Measurements from ENCODE around the gene UGP2. TPM values are rescaled to one million over a fixed set of nuclear protein-coding genes. Genes with fewer than 3 reads are reported as not detected.
A peak's percentile ranks its signal among the peaks of the same experiment; 100 is the strongest.

The UGP2 gene
- total and polyA plus RNA-seq, 2 experiments from 2014 or later: 183 to 327 TPM

- peaks cover 35% of the 10 kb centered on the region for H3K36me3 ChIP-seq
Observed at GRCh38 chr2:63880625-63881024, 38.9 kb downstream of the UGP2 start.

GRCh38 chr2:63881205-63881604 lies 39.5 kb downstream of the UGP2 start:
- H3K4me1 ChIP-seq (ENCODE audit: low read depth): peaks cover 7% of the 10 kb centered on the region
- TF ChIP-seq, protein P1, sequence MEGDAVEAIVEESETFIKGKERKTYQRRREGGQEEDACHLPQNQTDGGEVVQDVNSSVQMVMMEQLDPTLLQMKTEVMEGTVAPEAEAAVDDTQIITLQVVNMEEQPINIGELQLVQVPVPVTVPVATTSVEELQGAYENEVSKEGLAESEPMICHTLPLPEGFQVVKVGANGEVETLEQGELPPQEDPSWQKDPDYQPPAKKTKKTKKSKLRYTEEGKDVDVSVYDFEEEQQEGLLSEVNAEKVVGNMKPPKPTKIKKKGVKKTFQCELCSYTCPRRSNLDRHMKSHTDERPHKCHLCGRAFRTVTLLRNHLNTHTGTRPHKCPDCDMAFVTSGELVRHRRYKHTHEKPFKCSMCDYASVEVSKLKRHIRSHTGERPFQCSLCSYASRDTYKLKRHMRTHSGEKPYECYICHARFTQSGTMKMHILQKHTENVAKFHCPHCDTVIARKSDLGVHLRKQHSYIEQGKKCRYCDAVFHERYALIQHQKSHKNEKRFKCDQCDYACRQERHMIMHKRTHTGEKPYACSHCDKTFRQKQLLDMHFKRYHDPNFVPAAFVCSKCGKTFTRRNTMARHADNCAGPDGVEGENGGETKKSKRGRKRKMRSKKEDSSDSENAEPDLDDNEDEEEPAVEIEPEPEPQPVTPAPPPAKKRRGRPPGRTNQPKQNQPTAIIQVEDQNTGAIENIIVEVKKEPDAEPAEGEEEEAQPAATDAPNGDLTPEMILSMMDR (IDR thresholded peaks at IDR 0.05; ENCODE audit: low read depth, low read length): no peak
- no peaks in the 10 kb centered on the region for H3K27me3 ChIP-seq
- H3K9me3 ChIP-seq (ENCODE audit: low read depth): no peaks in the 10 kb centered on the region
- H3K4me3 ChIP-seq: no peak overlapping the region
- H3K27ac ChIP-seq: peak overlapping the region; percentile 38
- DNase-seq (ENCODE audit: low read depth in 1 of 2, low spot score in 1 of 2): no peak
- peaks cover 41% of the 10 kb centered on the region for H3K36me3 ChIP-seq

More at GRCh38 chr2:63880625-63881024, 38.9 kb downstream of the UGP2 start:
- H3K4me3 ChIP-seq: no peak overlapping the region
- H3K4me1 ChIP-seq (ENCODE audit: low read depth): peaks cover 13% of the 10 kb centered on the region
- H3K27ac ChIP-seq: peak overlapping the region; percentile 38
- H3K9me3 ChIP-seq (ENCODE audit: low read depth): no peaks in the 10 kb centered on the region
- no peaks in the 10 kb centered on the region for H3K27me3 ChIP-seq
- TF ChIP-seq, protein P1 (IDR thresholded peaks at IDR 0.05; ENCODE audit: low read depth, low read length): no peak
- no peak for DNase-seq (ENCODE audit: low read depth in 1 of 2, low spot score in 1 of 2)

DNA sequence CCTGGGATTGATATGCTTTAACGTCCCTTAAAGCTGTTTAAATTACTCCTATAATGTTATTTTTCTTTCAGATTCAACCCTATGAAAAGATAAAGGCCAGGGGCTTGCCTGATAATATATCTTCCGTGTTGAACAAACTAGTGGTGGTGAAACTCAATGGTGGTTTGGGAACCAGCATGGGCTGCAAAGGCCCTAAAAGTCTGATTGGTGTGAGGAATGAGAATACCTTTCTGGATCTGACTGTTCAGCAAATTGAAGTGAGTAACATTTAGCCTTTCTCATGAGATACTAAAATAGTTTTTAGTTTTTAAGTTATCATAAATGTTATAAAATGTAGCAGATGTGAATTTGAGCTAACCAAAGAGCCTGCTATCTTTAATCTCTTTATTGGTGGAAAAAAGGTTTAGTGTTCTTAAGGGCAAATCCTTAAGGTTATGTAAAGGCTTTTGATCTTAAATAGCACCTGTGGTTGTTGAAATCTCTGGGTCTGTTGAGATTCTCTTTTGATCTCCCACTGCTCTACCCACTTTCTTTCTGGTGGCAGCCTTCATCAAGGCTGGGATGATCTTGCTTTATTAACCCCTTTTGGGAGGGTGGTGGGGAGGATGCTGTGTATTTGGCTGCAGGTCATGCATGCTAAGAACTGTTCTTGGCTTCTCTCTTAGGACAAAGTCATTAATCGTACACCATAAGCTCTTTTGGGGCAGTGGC lies 40.9 kb downstream of the UGP2 start:
- H3K27ac ChIP-seq: peak overlapping the region; percentile 8
- DNase-seq (ENCODE audit: low read depth in 1 of 2, low spot score in 1 of 2): no peak
- no peaks in the 10 kb centered on the region for H3K4me1 ChIP-seq (ENCODE audit: low read depth)
- TF ChIP-seq, protein P1 (IDR thresholded peaks at IDR 0.05; ENCODE audit: low read depth, low read length): no peak
- peaks cover 48% of the 10 kb centered on the region for H3K36me3 ChIP-seq
- H3K9me3 ChIP-seq (ENCODE audit: low read depth): no peaks in the 10 kb centered on the region
- no peak overlapping the region for H3K4me3 ChIP-seq
- H3K27me3 ChIP-seq: no peaks in the 10 kb centered on the region

- Histone ChIP-seq H3K36me3 (peaks cover 72% of the 10 kb centered on the region), H3K27ac (peak overlapping the region; percentile 70), H3K27me3 (no peaks in the 10 kb centered on the region), H3K4me3 (no peak overlapping the region), H3K4me1 (ENCODE audit: low read depth) (no peaks in the 10 kb centered on the region), H3K9me3 (ENCODE audit: low read depth) (no peaks in the 10 kb centered on the region)
- TF ChIP-seq, protein P1 (IDR thresholded peaks at IDR 0.05; ENCODE audit: low read depth, low read length): no peak
- no peak for DNase-seq (ENCODE audit: low read depth in 1 of 2, low spot score in 1 of 2)
Observed at GRCh38 chr2:63886445-63886844, 44.7 kb downstream of the UGP2 start.

GRCh38 chr2:63888053-63888452 lies 46.4 kb downstream of the UGP2 start:
- DNase-seq (ENCODE audit: low read depth in 1 of 2, low spot score in 1 of 2): no peak
- Histone ChIP-seq H3K9me3 (ENCODE audit: low read depth) (no peaks in the 10 kb centered on the region), H3K4me3 (no peak overlapping the region), H3K27ac (peak overlapping the region; percentile 82), H3K36me3 (peaks cover 79% of the 10 kb centered on the region), H3K4me1 (ENCODE audit: low read depth) (no peaks in the 10 kb centered on the region), H3K27me3 (no peaks in the 10 kb centered on the region)
- TF ChIP-seq, protein P1 (IDR thresholded peaks at IDR 0.05; ENCODE audit: low read depth, low read length): no peak

Measured in cardiac muscle cell (in vitro differentiated cells and primary cell).